Trophoblast cell (in vitro differentiated cells and primary cell): ENCODE results near the gene HNRNPC.
"Not testable (repeated sequence)": the region's sequence is repeated elsewhere in the genome, so short reads cannot be mapped to it uniquely, and the experiment has no call there.

Experiments
- DNase-seq, 2 donors: peaks; one replicate each; pipeline ENCODE4 v3.0.0-alpha.2; 2016
- H2AFZ ChIP-seq: 2 replicates; pipeline ENCODE4 v1.6.1; 2013; ENCODE audit warnings: low read length, moderate library complexity, mild to moderate bottlenecking; ENCODE audit not compliant: insufficient read depth, poor library complexity
- H2AK5ac ChIP-seq: 2 replicates; pipeline ENCODE4 v1.6.1; 2013; ENCODE audit warnings: mild to moderate bottlenecking, low read length
- H2BK120ac ChIP-seq: 2 replicates; pipeline ENCODE4 v1.6.1; 2013; ENCODE audit warnings: low read length, mild to moderate bottlenecking, moderate library complexity; ENCODE audit not compliant: insufficient read depth, poor library complexity
- H2BK12ac ChIP-seq: 2 replicates; pipeline ENCODE4 v1.6.1; 2013; ENCODE audit warnings: mild to moderate bottlenecking, low read length, moderate library complexity
- H2BK5ac ChIP-seq: 2 replicates; pipeline ENCODE4 v1.6.1; 2013; ENCODE audit warnings: low read length, low read depth, moderate library complexity, mild to moderate bottlenecking; ENCODE audit not compliant: poor library complexity
- H3K14ac ChIP-seq: 2 replicates; pipeline ENCODE4 v1.6.1; 2013; ENCODE audit warnings: mild to moderate bottlenecking, low read length
- H3K18ac ChIP-seq: 2 replicates; pipeline ENCODE4 v1.6.1; 2013; ENCODE audit warnings: mild to moderate bottlenecking, low read length
- H3K23ac ChIP-seq: 2 replicates; pipeline ENCODE4 v1.6.1; 2013; ENCODE audit warnings: low read length
- H3K27ac ChIP-seq: 2 replicates; pipeline ENCODE4 v1.5.1; 2013; ENCODE audit warnings: low read depth, mild to moderate bottlenecking, inconsistent platforms, low read length, moderate library complexity
- H3K27me3 ChIP-seq: 2 replicates; pipeline ENCODE4 v1.6.1; 2013; ENCODE audit warnings: inconsistent platforms, mild to moderate bottlenecking, low read length, moderate library complexity; ENCODE audit not compliant: insufficient read depth
- H3K36me3 ChIP-seq, 2 experiments: 1 replicate in 1 of 2; 2 replicates in 1 of 2; pipeline ENCODE4 v1.6.1; 2013; ENCODE audit warnings: low read length in 2 of 2, mild to moderate bottlenecking in 2 of 2, moderate library complexity in 1 of 2; ENCODE audit not compliant: insufficient read depth in 2 of 2, control insufficient read depth in 1 of 2
- H3K4ac ChIP-seq: 2 replicates; pipeline ENCODE4 v1.6.1; 2013; ENCODE audit warnings: low read depth, mild to moderate bottlenecking, low read length, moderate library complexity
- H3K4me1 ChIP-seq, 2 experiments: 1 replicate in 1 of 2; 2 replicates in 1 of 2; pipeline ENCODE4 v1.6.1; 2013; ENCODE audit warnings: low read length in 2 of 2, mild to moderate bottlenecking in 2 of 2, moderate library complexity in 1 of 2; ENCODE audit not compliant: insufficient read depth in 2 of 2, control insufficient read depth in 1 of 2
- H3K4me2 ChIP-seq: 2 replicates; pipeline ENCODE4 v1.6.1; 2013; ENCODE audit warnings: inconsistent platforms, mild to moderate bottlenecking, low read length, moderate library complexity
- H3K4me3 ChIP-seq: 2 replicates; pipeline ENCODE4 v1.5.1; 2013; ENCODE audit warnings: mild to moderate bottlenecking, low read depth, low read length, inconsistent platforms
- H3K79me1 ChIP-seq: one replicate; pipeline ENCODE4 v1.6.1; 2013; ENCODE audit warnings: low read length
- H3K79me2 ChIP-seq: 2 replicates; pipeline ENCODE4 v1.6.1; 2013; ENCODE audit warnings: low read length, mild to moderate bottlenecking; ENCODE audit not compliant: control insufficient read depth, insufficient read depth, poor library complexity
- H3K9ac ChIP-seq: 2 replicates; pipeline ENCODE4 v1.6.1; 2013; ENCODE audit warnings: mild to moderate bottlenecking, low read length
- H3K9me3 ChIP-seq: 2 replicates; pipeline ENCODE4 v1.6.1; 2013; ENCODE audit warnings: low read depth, mild to moderate bottlenecking, control low read depth, inconsistent platforms, low read length; ENCODE audit not compliant: insufficient read depth
- H4K12ac ChIP-seq: 2 replicates; pipeline ENCODE4 v1.6.1; 2013; ENCODE audit warnings: low read depth, mild to moderate bottlenecking, low read length, moderate library complexity
- H4K8ac ChIP-seq: 2 replicates; pipeline ENCODE4 v1.6.1; 2013; ENCODE audit warnings: low read depth, mild to moderate bottlenecking, low read length, moderate library complexity
- H4K91ac ChIP-seq: one replicate; pipeline ENCODE4 v1.6.1; 2013; ENCODE audit warnings: low read depth, mild to moderate bottlenecking, low read length, moderate library complexity
- WGBS: extraction: QIAGEN DNeasy Blood & Tissue Kit; methylation state at CpG from one replicate; pipeline ENCODE4 v1.1.7; 2013; ENCODE audit warnings: missing lambda C conversion rate; ENCODE audit not compliant: insufficient read length, insufficient coverage; ENCODE audit errors: extremely low coverage; 5-methylcytosine and 5-hydroxymethylcytosine counted together

HNRNPC gene

DNA sequence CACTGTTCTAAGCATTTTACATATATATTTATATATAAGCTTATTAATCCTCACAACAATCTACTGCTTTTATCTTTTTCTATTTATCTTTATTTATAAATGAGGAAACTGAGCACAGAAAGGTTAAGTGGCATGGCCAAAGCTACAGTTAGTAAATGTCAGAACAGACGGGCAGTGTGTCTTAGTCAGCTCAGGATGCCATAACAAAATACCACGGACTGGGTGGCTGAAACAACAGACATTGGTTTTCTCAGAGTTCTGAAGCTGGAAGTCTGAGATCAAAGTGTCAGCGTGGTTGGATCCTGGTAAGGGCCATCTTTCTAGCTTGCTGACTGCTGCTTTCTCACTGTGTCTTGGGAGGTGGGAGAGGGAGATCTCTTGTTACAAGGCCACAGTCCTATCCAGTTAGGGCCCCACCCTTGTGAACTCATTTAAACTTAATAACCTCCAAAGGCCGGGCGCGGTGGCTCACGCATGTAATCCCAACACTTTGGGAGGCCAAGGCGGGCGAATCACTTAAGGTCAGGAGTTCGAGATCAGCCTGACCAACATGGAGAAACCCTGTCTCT, 30.4 kb upstream of the HNRNPC start:
- no peak overlapping the region for H4K8ac ChIP-seq
- H3K14ac ChIP-seq = no peak overlapping the region
- H3K4me2 ChIP-seq = no peak overlapping the region
- no peak overlapping the region for H3K23ac ChIP-seq
- no peak overlapping the region for H3K9ac ChIP-seq
- no peak overlapping the region for H3K4me3 ChIP-seq
- H3K9me3 ChIP-seq = no peaks in the 10 kb centered on the region
- H2AFZ ChIP-seq = no peak overlapping the region
- H3K4ac ChIP-seq = no peak overlapping the region
- H4K91ac ChIP-seq = no peak overlapping the region
- H2BK120ac ChIP-seq = peak overlapping the region; percentile 20
- H3K4me1 ChIP-seq = no peaks in the 10 kb centered on the region
- peak in 1 of 2 donors; percentile 20 for DNase-seq
- no CpG with 5 or more reads among the region's 10 CpGs for WGBS
- H4K12ac ChIP-seq = no peak overlapping the region
- H3K79me2 ChIP-seq = no peaks in the 10 kb centered on the region
- H2BK12ac ChIP-seq = no peak overlapping the region
- no peaks in the 10 kb centered on the region for H3K36me3 ChIP-seq
- H3K27ac ChIP-seq = no peak overlapping the region
- no peak overlapping the region for H2AK5ac ChIP-seq
- no peak overlapping the region for H3K18ac ChIP-seq
- no peak overlapping the region for H2BK5ac ChIP-seq
- peaks cover 4% of the 10 kb centered on the region for H3K27me3 ChIP-seq
- H3K79me1 ChIP-seq = no peaks in the 10 kb centered on the region

GRCh38 chr14:21298358-21298757, 29.1 kb upstream of the HNRNPC start:
- H3K18ac ChIP-seq = no peak overlapping the region
- no peak overlapping the region for H3K14ac ChIP-seq
- H2BK12ac ChIP-seq = no peak overlapping the region
- no peak overlapping the region for H2AK5ac ChIP-seq
- no peaks in the 10 kb centered on the region for H3K79me1 ChIP-seq
- no peak overlapping the region for H3K27ac ChIP-seq
- peak; percentile 72 to 89 for DNase-seq
- no peak overlapping the region for H3K4me3 ChIP-seq
- WGBS = no CpG with 5 or more reads among the region's 12 CpGs
- no peak overlapping the region for H2AFZ ChIP-seq
- no peak overlapping the region for H4K91ac ChIP-seq
- no peaks in the 10 kb centered on the region for H3K9me3 ChIP-seq
- no peaks in the 10 kb centered on the region for H3K79me2 ChIP-seq
- no peak overlapping the region for H2BK5ac ChIP-seq
- H3K4me2 ChIP-seq = no peak overlapping the region
- no peak overlapping the region for H3K4ac ChIP-seq
- no peak overlapping the region for H4K8ac ChIP-seq
- H2BK120ac ChIP-seq = no peak overlapping the region
- H3K27me3 ChIP-seq = peaks cover 4% of the 10 kb centered on the region
- H3K23ac ChIP-seq = no peak overlapping the region
- H3K4me1 ChIP-seq = no peaks in the 10 kb centered on the region
- no peaks in the 10 kb centered on the region for H3K36me3 ChIP-seq
- no peak overlapping the region for H3K9ac ChIP-seq
- no peak overlapping the region for H4K12ac ChIP-seq

DNA sequence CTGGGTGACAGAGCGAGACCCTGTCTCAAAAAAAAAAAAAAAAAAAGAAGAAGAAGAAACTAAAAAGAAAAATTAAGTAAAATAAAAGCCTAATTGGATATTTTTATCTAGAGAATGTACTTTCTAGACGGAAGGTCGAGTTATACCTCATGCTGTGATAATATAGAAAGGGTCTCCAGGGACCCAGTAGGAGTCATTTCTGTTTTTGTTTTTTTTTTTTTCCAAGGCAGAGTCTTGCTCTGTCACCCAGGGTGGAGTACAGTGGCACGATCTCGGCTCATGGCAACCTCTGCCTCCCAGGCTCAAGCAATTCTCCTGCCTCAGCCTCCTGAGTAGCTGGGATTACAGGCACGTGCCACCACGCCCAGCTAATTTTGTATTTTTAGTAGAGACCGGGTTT, 24.8 kb upstream of the HNRNPC start:
- not testable (repeated sequence) for H3K9me3 ChIP-seq, H4K91ac ChIP-seq, H4K12ac ChIP-seq, H2BK5ac ChIP-seq, H3K23ac ChIP-seq, H3K14ac ChIP-seq, H2AFZ ChIP-seq, H3K79me1 ChIP-seq, H3K27ac ChIP-seq, H3K36me3 ChIP-seq, H2BK12ac ChIP-seq, H3K9ac ChIP-seq, H3K27me3 ChIP-seq, H3K79me2 ChIP-seq, H3K18ac ChIP-seq, H3K4me3 ChIP-seq, H3K4me1 ChIP-seq, H2AK5ac ChIP-seq, H2BK120ac ChIP-seq, H3K4me2 ChIP-seq, DNase-seq, H3K4ac ChIP-seq, H4K8ac ChIP-seq
- WGBS = no CpG with 5 or more reads among the region's 8 CpGs

- Histone ChIP-seq H2BK12ac (no peak overlapping the region), H3K36me3 (no peaks in the 10 kb centered on the region), H3K27me3 (no peaks in the 10 kb centered on the region), H4K91ac (no peak overlapping the region), H4K12ac (no peak overlapping the region), H3K4me1 (no peaks in the 10 kb centered on the region), H3K18ac (no peak overlapping the region), H3K4ac (no peak overlapping the region), H3K14ac (no peak overlapping the region), H3K23ac (no peak overlapping the region), H3K79me2 (no peaks in the 10 kb centered on the region), H3K27ac (no peak overlapping the region), H2BK120ac (no peak overlapping the region), H2BK5ac (no peak overlapping the region), H4K8ac (no peak overlapping the region), H3K9ac (no peak overlapping the region), H2AK5ac (no peak overlapping the region), H3K79me1 (no peaks in the 10 kb centered on the region), H3K9me3 (no peaks in the 10 kb centered on the region), H3K4me3 (no peak overlapping the region), H3K4me2 (no peak overlapping the region), H2AFZ (no peak overlapping the region)
- DNase-seq = no peak
- no CpG with 5 or more reads among the region's 6 CpGs for WGBS
These were observed 17.9 kb upstream of the HNRNPC start for GRCh38 chr14:21287168-21287567.
